ENCODE data around the gene RPL28.
A peak's percentile ranks its signal among the peaks of the same experiment; 100 is the strongest.

RPL28 gene

GRCh38 chr19:55369653-55370304 is 16.0 kb upstream of the RPL28 start:
- no peak for TF ChIP-seq REST (IDR thresholded peaks at IDR 0.05; ENCODE audit: insufficient read depth in 1 of 2, low read depth in 2 of 2, low read length in 2 of 2)

- TF ChIP-seq FOXP2 (optimal IDR thresholded peaks at IDR 0.05; ENCODE audit: borderline replicate concordance, extremely low read depth, extremely low read length, insufficient read depth) (no peak), TAF1 (IDR thresholded peaks at IDR 0.05; ENCODE audit: borderline replicate concordance, insufficient read depth, low read length) (no peak), POLR2AphosphoS5 (IDR thresholded peaks at IDR 0.05; ENCODE audit: low read depth, low read length) (peak; percentile 39; the same call in 1 of the 2 replicates), REST (IDR thresholded peaks at IDR 0.05; ENCODE audit: insufficient read depth in 1 of 2, low read depth in 2 of 2, low read length in 2 of 2) (no peak)
These were observed 15.3 kb upstream of the RPL28 start, which contains the start of gene IL11 for GRCh38 chr19:55370305-55370988. Gene IL11, minus strand, starts transcription at chr19:55370463. Its CDS starts 153 bp downstream, at chr19:55370310.

- no peak for TF ChIP-seq POLR2AphosphoS5 (IDR thresholded peaks at IDR 0.05; ENCODE audit: low read depth, low read length)
- no peak for TF ChIP-seq FOXP2 (optimal IDR thresholded peaks at IDR 0.05; ENCODE audit: borderline replicate concordance, extremely low read depth, extremely low read length, insufficient read depth)
- TF ChIP-seq REST (IDR thresholded peaks at IDR 0.05; ENCODE audit: insufficient read depth in 1 of 2, low read depth in 2 of 2, low read length in 2 of 2): no peak
- TF ChIP-seq SIN3A (IDR thresholded peaks at IDR 0.05; ENCODE audit: borderline replicate concordance, insufficient read depth, low read length): no peak
- no peak for TF ChIP-seq TAF1 (IDR thresholded peaks at IDR 0.05; ENCODE audit: borderline replicate concordance, insufficient read depth, low read length)
These were observed 13.2 kb upstream of the RPL28 start for GRCh38 chr19:55372316-55373081.

- TF ChIP-seq FOXP2 (optimal IDR thresholded peaks at IDR 0.05; ENCODE audit: borderline replicate concordance, extremely low read depth, extremely low read length, insufficient read depth) (no peak), TAF1 (IDR thresholded peaks at IDR 0.05; ENCODE audit: borderline replicate concordance, insufficient read depth, low read length) (no peak), SIN3A (IDR thresholded peaks at IDR 0.05; ENCODE audit: borderline replicate concordance, insufficient read depth, low read length) (no peak), REST (IDR thresholded peaks at IDR 0.05; ENCODE audit: insufficient read depth in 1 of 2, low read depth in 2 of 2, low read length in 2 of 2) (no peak), POLR2AphosphoS5 (IDR thresholded peaks at IDR 0.05; ENCODE audit: low read depth, low read length) (no peak)
These were observed 12.3 kb upstream of the RPL28 start for GRCh38 chr19:55373306-55373992.

All from PFSK-1 (cell line).